ENCODE data around the gene GRM7. TPM values are rescaled to one million over a fixed set of nuclear protein-coding genes. Genes with fewer than 3 reads are reported as not detected.

Gene GRM7
- total and polyA plus RNA-seq, 12 donors: 0.27 to 7.8 (median 3.2) TPM; not detected in 3

DNA sequence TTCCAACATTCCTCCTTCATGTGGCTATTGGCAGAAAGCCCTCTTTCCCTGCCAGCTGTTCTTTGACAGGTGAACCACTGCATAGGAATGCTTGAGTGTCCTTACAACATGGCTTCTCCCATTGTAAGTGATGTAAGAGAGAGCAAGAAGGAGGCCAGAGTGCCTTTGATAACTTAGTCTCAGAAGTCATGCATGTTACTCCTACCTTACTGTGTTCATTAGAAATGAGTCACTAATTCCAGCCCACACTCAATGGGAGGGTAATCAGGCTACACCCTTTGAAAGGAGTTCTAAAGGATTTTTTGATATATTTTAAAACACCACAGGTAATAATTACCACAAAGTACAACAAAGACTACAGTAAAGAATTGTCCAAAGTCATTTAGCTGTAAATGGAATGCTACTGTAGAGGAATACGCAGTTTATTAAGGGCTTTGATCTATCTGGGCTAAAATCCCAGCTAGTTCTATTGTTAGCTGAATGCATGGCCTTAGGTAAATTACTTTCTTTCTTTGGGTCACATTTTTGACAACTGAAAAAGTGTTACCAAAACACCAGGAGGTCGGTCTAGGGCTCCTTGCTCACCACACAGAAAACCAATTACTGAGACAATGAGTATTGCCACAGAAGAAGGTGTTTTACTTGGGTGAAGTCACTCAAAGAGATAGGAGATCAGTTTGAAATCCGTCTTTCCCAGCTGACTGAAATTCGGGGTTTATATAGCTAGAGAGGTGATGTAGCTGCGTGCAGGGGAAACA, 154.9 kb downstream of the GRM7 start:
- no peak overlapping the region for H3K27ac ChIP-seq
- WGBS, 4 donors: 55 to 64% (median 59%) methylated on average over 5 of the region's 5 CpGs
- TF ChIP-seq POLR2A (IDR thresholded peaks at IDR 0.05): no peak
- TF ChIP-seq CTCF (IDR thresholded peaks at IDR 0.05): no peak

DNA sequence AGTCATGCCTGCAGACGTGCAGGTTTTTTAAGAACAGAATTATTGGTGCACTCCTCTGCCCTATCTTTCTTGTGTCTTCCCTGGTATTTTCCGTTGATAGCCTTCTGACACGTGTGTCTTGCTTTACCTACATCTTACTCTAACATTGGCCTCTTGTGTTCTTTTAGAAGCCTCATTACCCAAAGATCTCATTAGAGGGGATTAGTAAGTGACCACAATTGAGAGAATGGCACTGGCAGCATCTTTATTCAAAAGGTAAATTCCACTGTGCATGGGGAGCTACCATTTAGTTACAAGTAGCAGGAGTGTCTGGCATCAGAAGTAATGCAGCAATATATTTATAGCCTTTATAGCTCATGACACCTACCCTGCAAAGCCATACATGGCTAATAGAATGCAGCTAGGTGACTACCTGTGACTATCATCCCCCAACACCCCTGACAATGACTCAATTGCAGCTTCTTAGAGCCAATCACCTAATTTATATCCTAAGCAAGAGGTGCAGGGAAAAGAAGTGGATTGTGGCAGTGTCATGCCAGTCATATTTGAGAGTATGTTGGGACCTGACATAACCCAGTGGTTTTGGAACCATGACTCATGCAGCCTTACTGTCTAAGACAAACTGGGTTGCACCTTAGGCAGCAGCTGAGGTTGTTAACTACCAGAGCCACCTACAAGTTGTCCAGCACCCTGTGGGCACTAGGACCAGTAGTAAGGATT, 164.8 kb downstream of the GRM7 start:
- DNase-seq: no peak
- Histone ChIP-seq H3K27ac (no peak overlapping the region), H3K27me3 (no peaks in the 10 kb centered on the region), H3K9me3 (replicated peaks in 1 of 3) (no peaks in the 10 kb centered on the region), H3K36me3 (replicated peaks in 1 of 2) (no peaks in the 10 kb centered on the region), H3K4me1 (replicated peaks in 1 of 2) (no peaks in the 10 kb centered on the region), H3K4me3 (no peak overlapping the region)
- intact Hi-C loops (cut with DNase I): no loop called here
- TF ChIP-seq CTCF (IDR thresholded peaks at IDR 0.05) (no peak), POLR2A (IDR thresholded peaks at IDR 0.05) (no peak)
- 36 to 48% (median 41%) methylated on average over 3 of the region's 3 CpGs for WGBS, 4 donors

More for the DNA sequence above, 154.9 kb downstream of the GRM7 start:
- Histone ChIP-seq H3K9me3 (replicated peaks in 1 of 3) (no peaks in the 10 kb centered on the region), H3K4me1 (replicated peaks in 1 of 2) (no peaks in the 10 kb centered on the region), H3K27me3 (no peaks in the 10 kb centered on the region), H3K4me3 (no peak overlapping the region), H3K36me3 (replicated peaks in 1 of 2) (no peaks in the 10 kb centered on the region)
- DNase-seq: no peak
- intact Hi-C loops (cut with DNase I): no loop called here

- intact Hi-C loops (cut with DNase I): no loop called here
- no peaks in the 10 kb centered on the region for H3K4me1 ChIP-seq (replicated peaks in 1 of 2)
- no peak for DNase-seq
- 71 to 82% (median 74%) methylated on average over 3 of the region's 3 CpGs for WGBS, 4 donors
- H3K36me3 ChIP-seq (replicated peaks in 1 of 2): no peaks in the 10 kb centered on the region
- no peak overlapping the region for H3K4me3 ChIP-seq
- H3K27me3 ChIP-seq: no peaks in the 10 kb centered on the region
- no peaks in the 10 kb centered on the region for H3K9me3 ChIP-seq (replicated peaks in 1 of 3)
- no peak for TF ChIP-seq POLR2A (IDR thresholded peaks at IDR 0.05)
- TF ChIP-seq CTCF (IDR thresholded peaks at IDR 0.05): no peak
- H3K27ac ChIP-seq: no peak overlapping the region
These were observed 168.6 kb downstream of the GRM7 start for GRCh38 chr3:7029562-7029961.

DNA sequence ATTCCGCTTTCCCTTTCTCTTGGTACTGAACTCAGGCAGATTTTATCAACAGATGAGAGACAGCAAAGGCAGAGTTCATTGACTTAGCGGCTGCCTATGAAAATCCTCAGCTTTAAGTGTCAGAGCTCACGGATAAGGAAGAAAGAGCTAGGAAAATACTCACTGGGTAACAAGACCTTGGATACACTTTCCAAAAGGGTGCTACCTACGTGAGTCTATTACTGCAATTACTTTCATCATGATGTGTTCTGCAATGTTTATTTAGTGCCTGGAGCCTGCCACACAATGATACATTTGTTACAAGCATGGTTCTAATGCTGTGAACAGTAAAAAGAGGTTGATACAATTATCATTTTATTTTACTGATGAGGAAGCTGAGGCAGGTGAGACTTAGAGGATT, 177.5 kb downstream of the GRM7 start:
- TF ChIP-seq CTCF (IDR thresholded peaks at IDR 0.05) (no peak), POLR2A (IDR thresholded peaks at IDR 0.05) (no peak)
- Histone ChIP-seq H3K36me3 (replicated peaks in 1 of 2) (no peaks in the 10 kb centered on the region), H3K4me1 (replicated peaks in 1 of 2) (no peaks in the 10 kb centered on the region), H3K9me3 (replicated peaks in 1 of 3) (no peaks in the 10 kb centered on the region), H3K27ac (no peak overlapping the region), H3K4me3 (no peak overlapping the region), H3K27me3 (no peaks in the 10 kb centered on the region)
- WGBS, 4 donors: 64 to 73% (median 69%) methylated on average over 4 of the region's 4 CpGs
- DNase-seq: no peak
- intact Hi-C loops (cut with DNase I): no loop called here

Measured in adrenal gland (tissue), 12 donors.